GM19099 (cell line): ENCODE data around the gene PM20D1.
A peak's percentile ranks its signal among the peaks of the same experiment; 100 is the strongest.

ENCODE experiments used
- POLR2A ChIP-seq: IDR thresholded peaks from 3 replicates; pipeline ENCODE4 v1.6.1; 2011; ENCODE audit warnings: low read depth; ENCODE audit not compliant: insufficient read length; ENCODE audit errors: extremely low read depth

The PM20D1 gene

GRCh38 chr1:205849619-205850355 is at the start of gene PM20D1:
Gene PM20D1, minus strand, starts transcription at chr1:205850132. Its CDS starts 60 bp downstream, at chr1:205850072.
- peak; percentile 25 for TF ChIP-seq POLR2A

- no peak for TF ChIP-seq POLR2A
Measured at GRCh38 chr1:205896351-205896750, 46.4 kb upstream of the PM20D1 start.

- TF ChIP-seq POLR2A, result no peak
Measured at GRCh38 chr1:205883792-205884191, 33.9 kb upstream of the PM20D1 start.

GRCh38 chr1:205880923-205881322 is 31.0 kb upstream of the PM20D1 start:
- no peak for TF ChIP-seq POLR2A

GRCh38 chr1:205879974-205880373 is 30.0 kb upstream of the PM20D1 start:
- TF ChIP-seq POLR2A, result no peak

- TF ChIP-seq POLR2A, result no peak
Measured at GRCh38 chr1:205878026-205878425, 28.1 kb upstream of the PM20D1 start.

GRCh38 chr1:205870236-205870635 is 20.3 kb upstream of the PM20D1 start:
- TF ChIP-seq POLR2A, result no peak

- TF ChIP-seq POLR2A, result no peak
Measured at GRCh38 chr1:205861540-205861939, 11.6 kb upstream of the PM20D1 start.

- TF ChIP-seq POLR2A, result no peak
Measured at GRCh38 chr1:205858141-205858961, 8.4 kb upstream of the PM20D1 start.

- TF ChIP-seq POLR2A, result no peak
Measured at GRCh38 chr1:205856433-205856832, 6.5 kb upstream of the PM20D1 start.

- no peak for TF ChIP-seq POLR2A
Measured at GRCh38 chr1:205852969-205853368, 3.0 kb upstream of the PM20D1 start.

GRCh38 chr1:205851993-205852392 is 2.1 kb upstream of the PM20D1 start:
- TF ChIP-seq POLR2A, result no peak

- no peak for TF ChIP-seq POLR2A
Measured at GRCh38 chr1:205843036-205843859, 6.7 kb downstream of the PM20D1 start.

GRCh38 chr1:205842229-205842628 is 7.7 kb downstream of the PM20D1 start:
- no peak for TF ChIP-seq POLR2A

- TF ChIP-seq POLR2A, result no peak
Measured at GRCh38 chr1:205840146-205840923, 9.6 kb downstream of the PM20D1 start.

GRCh38 chr1:205837382-205837970 is 12.5 kb downstream of the PM20D1 start:
- no peak for TF ChIP-seq POLR2A
